GM18873 (cell line): Measurements from ENCODE around the gene ACR.

Experiments used
- ATAC-seq: cut with Tn5 transposase; IDR thresholded peaks from one replicate; pipeline ENCODE4 v1.9.1; 2021; ENCODE audit warnings: mild to moderate bottlenecking, moderate library complexity, moderate number of reproducible peaks; ENCODE audit not compliant: unreplicated experiment, low FRiP score

ACR gene

GRCh38 chr22:50737728-50738648 lies at the start of gene ACR:
Gene ACR, plus strand, starts transcription at chr22:50738204. Its CDS starts 32 bp downstream, at chr22:50738236.
- ATAC-seq: no peak

GRCh38 chr22:50688448-50688847 lies 49.6 kb upstream of the ACR start:
- ATAC-seq: no peak

GRCh38 chr22:50691521-50691920 lies 46.5 kb upstream of the ACR start:
- no peak for ATAC-seq

GRCh38 chr22:50693462-50693861 lies 44.5 kb upstream of the ACR start:
- ATAC-seq: no peak

- no peak for ATAC-seq
These were observed 43.9 kb upstream of the ACR start for GRCh38 chr22:50694099-50694605.

- no peak for ATAC-seq
These were observed 43.1 kb upstream of the ACR start for GRCh38 chr22:50694766-50695420.

- ATAC-seq: no peak
These were observed 42.4 kb upstream of the ACR start for GRCh38 chr22:50695421-50696250.

- ATAC-seq: no peak
These were observed 41.7 kb upstream of the ACR start for GRCh38 chr22:50696251-50696798.

GRCh38 chr22:50696799-50697561 lies 41.0 kb upstream of the ACR start:
- ATAC-seq: no peak

- no peak for ATAC-seq
These were observed 40.1 kb upstream of the ACR start for GRCh38 chr22:50697667-50698506.

GRCh38 chr22:50698546-50698945 lies 39.5 kb upstream of the ACR start:
- no peak for ATAC-seq

- no peak for ATAC-seq
These were observed 38.8 kb upstream of the ACR start for GRCh38 chr22:50699001-50699755.

GRCh38 chr22:50699756-50700386 lies 38.1 kb upstream of the ACR start:
- ATAC-seq: no peak

GRCh38 chr22:50700387-50701075 lies 37.5 kb upstream of the ACR start:
- ATAC-seq: no peak

- no peak for ATAC-seq
These were observed 37.0 kb upstream of the ACR start for GRCh38 chr22:50701076-50701419.

GRCh38 chr22:50701428-50702154 lies 36.4 kb upstream of the ACR start:
- ATAC-seq: no peak
